PC-9 (cell line): Measurements from ENCODE around the gene UGT3A1. TPM values are rescaled to one million over a fixed set of nuclear protein-coding genes. Genes with fewer than 3 reads are reported as not detected.

Source experiments
- BruUV-seq: library from RNA; stranded (reverse); fragments of 400-500 nt; replicated peaks from 2 replicates; lab custom pipeline; 2021; lab: Mats Ljungman, UMichigan
- CTCF ChIA-PET: fragments of 300-600 bp; sonication (Branson Sonifier 250); formaldehyde crosslinking; loops from one replicate; lab custom pipeline; 2022; ENCODE audit warnings: antibody characterized with exemption; lab: Charles Lee
- POLR2A ChIA-PET: fragments of 300-600 bp; sonication (Branson Sonifier 250); formaldehyde crosslinking; loops from one replicate; lab custom pipeline; 2022; ENCODE audit warnings: antibody characterized with exemption; ENCODE audit not compliant: unreplicated experiment; lab: Charles Lee
- DNase-seq, 2 experiments: peaks; one replicate each; pipeline versions ENCODE4 v3.0.0 to v3.0.0-alpha.2; 2015 to 2022; ENCODE audit warnings: mixed read lengths in 1 of 2
- H2AFZ ChIP-seq: fragments of 200-600 bp; sonication (generic); 2 replicates; pipeline ENCODE4 v1.8.1; 2017; ENCODE audit warnings: antibody characterized with exemption
- H3F3A ChIP-seq: fragments of 200-600 bp; sonication (generic); 2 replicates; pipeline ENCODE4 v1.8.1; 2017; ENCODE audit warnings: antibody characterized with exemption, mild to moderate bottlenecking, low read depth; ENCODE audit not compliant: insufficient read depth
- H3K27ac ChIP-seq: fragments of 200-600 bp; sonication (generic); 2 replicates; pipeline ENCODE4 v1.6.1; 2016; ENCODE audit warnings: mixed run types
- H3K27me3 ChIP-seq: fragments of 200-600 bp; sonication (generic); 2 replicates; pipeline ENCODE4 v1.6.1; 2016; ENCODE audit warnings: low read depth, mixed run types; ENCODE audit not compliant: insufficient read depth
- H3K36me3 ChIP-seq: fragments of 200-600 bp; sonication (generic); 2 replicates; pipeline ENCODE4 v1.6.1; 2016; ENCODE audit warnings: low read depth, mixed run types
- H3K4me1 ChIP-seq: fragments of 200-600 bp; sonication (generic); replicated peaks from 2 replicates; pipeline ENCODE4 v1.6.1; 2016; ENCODE audit warnings: mixed run types; ENCODE audit not compliant: insufficient read depth
- H3K4me2 ChIP-seq: fragments of 200-600 bp; sonication (generic); 2 replicates; pipeline ENCODE4 v1.6.1; 2017; ENCODE audit warnings: mixed run types
- H3K4me3 ChIP-seq: fragments of 200-600 bp; sonication (generic); 2 replicates; pipeline ENCODE4 v1.6.1; 2016; ENCODE audit warnings: mixed run types
- H3K79me2 ChIP-seq: fragments of 200-600 bp; sonication (generic); 2 replicates; pipeline ENCODE4 v1.6.1; 2017; ENCODE audit warnings: low read depth, mixed run types
- H3K9me2 ChIP-seq: fragments of 200-600 bp; sonication (generic); 2 replicates; pipeline ENCODE4 v1.8.1; 2017; ENCODE audit warnings: mild to moderate bottlenecking; ENCODE audit not compliant: insufficient read depth
- H3K9me3 ChIP-seq: fragments of 200-600 bp; sonication (generic); 2 replicates; pipeline ENCODE4 v1.8.1; 2016; ENCODE audit warnings: low read depth; ENCODE audit not compliant: insufficient read depth
- H4K20me1 ChIP-seq: fragments of 200-600 bp; sonication (generic); 2 replicates; pipeline ENCODE4 v1.8.1; 2017; ENCODE audit not compliant: insufficient read depth
- CTCF ChIP-seq: fragments of 200-600 bp; sonication (generic); conservative IDR thresholded peaks from 2 replicates; pipeline ENCODE4 v1.6.1; 2017; ENCODE audit warnings: mixed run types, antibody characterized with exemption, mild to moderate bottlenecking, moderate library complexity
- EZH2 ChIP-seq: fragments of 200-600 bp; sonication (generic); IDR thresholded peaks from 2 replicates; pipeline ENCODE4 v1.8.0; 2017; ENCODE audit warnings: antibody characterized with exemption, low read depth
- intact Hi-C: fragments of 100-400 bp; cut with micrococcal nuclease; formaldehyde crosslinking; loops from one replicate; pipeline ENCODE4 v1.10.0; 2022; ENCODE audit not compliant: unreplicated experiment
- total RNA-seq: library from RNA; stranded (reverse); gene quantifications from 2 replicates; pipeline ENCODE4 v1.2.3, GENCODE V29; 2021

UGT3A1 gene
- total RNA-seq, 1 experiment from 2014 or later: not detected

- no peak for TF ChIP-seq EZH2
- peak; percentile 71 for TF ChIP-seq CTCF
- Histone ChIP-seq H3K27me3 (0 out of 2 replicates have a peak, but pooled peaks cover 15% of the 10 kb centered on the region), H3K79me2 (no peaks in the 10 kb centered on the region), H3K9me2 (no peaks in the 10 kb centered on the region), H3K36me3 (no peaks in the 10 kb centered on the region), H2AFZ (no peak overlapping the region), H3K9me3 (no peaks in the 10 kb centered on the region), H3K4me1 (no peaks in the 10 kb centered on the region), H4K20me1 (no peaks in the 10 kb centered on the region), H3K4me3 (no peak overlapping the region), H3F3A (no peaks in the 10 kb centered on the region), H3K27ac (no peak overlapping the region), H3K4me2 (no peak overlapping the region)
- CTCF ChIA-PET: no interaction called here
- POLR2A ChIA-PET: no interaction called here
- intact Hi-C loops: no loop called here
- BruUV-seq: no TSS peak
- DNase-seq: no peak
Observed at GRCh38 chr5:35963381-35963843, 27.8 kb downstream of the UGT3A1 start.

GRCh38 chr5:35960328-35960727, 30.9 kb downstream of the UGT3A1 start:
- POLR2A ChIA-PET: no interaction called here

GRCh38 chr5:35956429-35956828, 34.8 kb downstream of the UGT3A1 start:
- no peak overlapping the region for H2AFZ ChIP-seq
- ChIA-PET CTCF (no interaction called here), POLR2A (no interaction called here)
- no peaks in the 10 kb centered on the region for H3F3A ChIP-seq
- no peak overlapping the region for H3K27ac ChIP-seq
- no peaks in the 10 kb centered on the region for H3K4me1 ChIP-seq
- no peak overlapping the region for H3K4me3 ChIP-seq
- H3K27me3 ChIP-seq: peaks cover 69% of the 10 kb centered on the region
- no peaks in the 10 kb centered on the region for H3K36me3 ChIP-seq
- no peaks in the 10 kb centered on the region for H4K20me1 ChIP-seq
- H3K9me3 ChIP-seq: no peaks in the 10 kb centered on the region
- DNase-seq: peak in 1 of 2 experiments; percentile 34
- BruUV-seq: no TSS peak
- H3K9me2 ChIP-seq: no peaks in the 10 kb centered on the region
- H3K79me2 ChIP-seq: no peaks in the 10 kb centered on the region
- intact Hi-C loops: no loop called here
- H3K4me2 ChIP-seq: no peak overlapping the region
- TF ChIP-seq EZH2: no peak
- TF ChIP-seq CTCF: no peak

More at GRCh38 chr5:35960328-35960727, 30.9 kb downstream of the UGT3A1 start:
- peaks cover 30% of the 10 kb centered on the region for H3K27me3 ChIP-seq
- CTCF ChIA-PET: no interaction called here
- no peak overlapping the region for H2AFZ ChIP-seq
- no peak for TF ChIP-seq EZH2
- TF ChIP-seq CTCF: no peak
- no peak overlapping the region for H3K4me2 ChIP-seq
- no peaks in the 10 kb centered on the region for H3F3A ChIP-seq
- H4K20me1 ChIP-seq: no peaks in the 10 kb centered on the region
- H3K4me1 ChIP-seq: no peaks in the 10 kb centered on the region
- DNase-seq: no peak
- H3K27ac ChIP-seq: no peak overlapping the region
- H3K4me3 ChIP-seq: no peak overlapping the region
- no peaks in the 10 kb centered on the region for H3K9me3 ChIP-seq
- H3K79me2 ChIP-seq: no peaks in the 10 kb centered on the region
- no peaks in the 10 kb centered on the region for H3K9me2 ChIP-seq
- no TSS peak for BruUV-seq
- no peaks in the 10 kb centered on the region for H3K36me3 ChIP-seq
- intact Hi-C loops: no loop called here
